Measurements from ENCODE around the gene SH3PXD2A.
A peak's percentile ranks its signal among the peaks of the same experiment; 100 is the strongest.

The SH3PXD2A gene

GRCh38 chr10:103854686-103855391 is 537 bp downstream of the SH3PXD2A start:
- H3K14ac ChIP-seq (ENCODE audit: low read length): peak overlapping the region; percentile 23
- H3K4me2 ChIP-seq (ENCODE audit: low read length): peak overlapping the region; percentile 91
- peak overlapping the region; percentile 5 for H3K18ac ChIP-seq (ENCODE audit: low read length)
- H3K9ac ChIP-seq (ENCODE audit: low read length): peak overlapping the region; percentile 36
- H2BK120ac ChIP-seq (ENCODE audit: insufficient read depth, low read length, poor library complexity): no peak overlapping the region
- H2AK5ac ChIP-seq (ENCODE audit: low read length): no peak overlapping the region
- H2BK5ac ChIP-seq (ENCODE audit: low read depth, low read length, poor library complexity): no peak overlapping the region
- no peak overlapping the region for H3K23ac ChIP-seq (ENCODE audit: low read length)
- H4K8ac ChIP-seq (ENCODE audit: low read depth, low read length): no peak overlapping the region
- H3K27ac ChIP-seq (ENCODE audit: low read depth, low read length): no peak overlapping the region
- peak in 1 of 2 donors; percentile 32 for DNase-seq
- H4K12ac ChIP-seq (ENCODE audit: low read depth, low read length): no peak overlapping the region
- H3K36me3 ChIP-seq (ENCODE audit: control insufficient read depth in 1 of 2, insufficient read depth in 2 of 2, low read length in 2 of 2): no peaks in the 10 kb centered on the region
- H2BK12ac ChIP-seq (ENCODE audit: low read length): no peak overlapping the region
- WGBS (ENCODE audit: extremely low coverage, insufficient coverage, insufficient read length): no CpG with 5 or more reads among the region's 53 CpGs
- peak overlapping the region; percentile 77 for H3K4me3 ChIP-seq (ENCODE audit: low read depth, low read length)
- H3K27me3 ChIP-seq (ENCODE audit: insufficient read depth, low read length): no peaks in the 10 kb centered on the region
- no peak overlapping the region for H4K91ac ChIP-seq (ENCODE audit: low read depth, low read length)
- peaks cover 2% of the 10 kb centered on the region for H3K79me1 ChIP-seq (ENCODE audit: low read length)
- peaks cover 5 to 16% of the 10 kb centered on the region in 2 experiments for H3K4me1 ChIP-seq (ENCODE audit: control insufficient read depth in 1 of 2, insufficient read depth in 2 of 2, low read length in 2 of 2)
- no peaks in the 10 kb centered on the region for H3K9me3 ChIP-seq (ENCODE audit: insufficient read depth, low read depth, low read length)
- peak overlapping the region; percentile 33 for H2AFZ ChIP-seq (ENCODE audit: insufficient read depth, low read length, poor library complexity)
- H3K79me2 ChIP-seq (ENCODE audit: control insufficient read depth, insufficient read depth, low read length, poor library complexity): peaks cover 2% of the 10 kb centered on the region
- H3K4ac ChIP-seq (ENCODE audit: low read depth, low read length): no peak overlapping the region

GRCh38 chr10:103854265-103854685 is 1.1 kb downstream of the SH3PXD2A start:
- Histone ChIP-seq H3K36me3 (ENCODE audit: control insufficient read depth in 1 of 2, insufficient read depth in 2 of 2, low read length in 2 of 2) (no peaks in the 10 kb centered on the region), H3K27me3 (ENCODE audit: insufficient read depth, low read length) (no peaks in the 10 kb centered on the region), H3K79me2 (ENCODE audit: control insufficient read depth, insufficient read depth, low read length, poor library complexity) (peaks cover 2% of the 10 kb centered on the region), H3K4ac (ENCODE audit: low read depth, low read length) (no peak overlapping the region), H3K27ac (ENCODE audit: low read depth, low read length) (no peak overlapping the region), H4K8ac (ENCODE audit: low read depth, low read length) (no peak overlapping the region), H2BK5ac (ENCODE audit: low read depth, low read length, poor library complexity) (no peak overlapping the region), H3K79me1 (ENCODE audit: low read length) (peaks cover 2% of the 10 kb centered on the region), H3K4me2 (ENCODE audit: low read length) (peak overlapping the region; percentile 91), H3K18ac (ENCODE audit: low read length) (no peak overlapping the region), H4K91ac (ENCODE audit: low read depth, low read length) (no peak overlapping the region), H3K9ac (ENCODE audit: low read length) (no peak overlapping the region), H4K12ac (ENCODE audit: low read depth, low read length) (no peak overlapping the region), H2AFZ (ENCODE audit: insufficient read depth, low read length, poor library complexity) (no peak overlapping the region), H3K23ac (ENCODE audit: low read length) (no peak overlapping the region), H3K4me3 (ENCODE audit: low read depth, low read length) (peak overlapping the region; percentile 23), H2AK5ac (ENCODE audit: low read length) (no peak overlapping the region), H2BK120ac (ENCODE audit: insufficient read depth, low read length, poor library complexity) (no peak overlapping the region), H3K14ac (ENCODE audit: low read length) (no peak overlapping the region), H2BK12ac (ENCODE audit: low read length) (no peak overlapping the region), H3K4me1 (ENCODE audit: control insufficient read depth in 1 of 2, insufficient read depth in 2 of 2, low read length in 2 of 2) (peaks cover 5 to 11% of the 10 kb centered on the region in 2 experiments), H3K9me3 (ENCODE audit: insufficient read depth, low read depth, low read length) (no peaks in the 10 kb centered on the region)
- no CpG with 5 or more reads among the region's 13 CpGs for WGBS (ENCODE audit: extremely low coverage, insufficient coverage, insufficient read length)
- no peak for DNase-seq

- H3K9me3 ChIP-seq (ENCODE audit: insufficient read depth, low read depth, low read length): no peaks in the 10 kb centered on the region
- no peak overlapping the region for H4K12ac ChIP-seq (ENCODE audit: low read depth, low read length)
- H3K23ac ChIP-seq (ENCODE audit: low read length): no peak overlapping the region
- H3K4me1 ChIP-seq (ENCODE audit: control insufficient read depth in 1 of 2, insufficient read depth in 2 of 2, low read length in 2 of 2): peaks cover 5 to 11% of the 10 kb centered on the region in 2 experiments
- H2AK5ac ChIP-seq (ENCODE audit: low read length): no peak overlapping the region
- no peak overlapping the region for H3K9ac ChIP-seq (ENCODE audit: low read length)
- H2BK5ac ChIP-seq (ENCODE audit: low read depth, low read length, poor library complexity): no peak overlapping the region
- H2BK12ac ChIP-seq (ENCODE audit: low read length): no peak overlapping the region
- H3K79me1 ChIP-seq (ENCODE audit: low read length): peaks cover 2% of the 10 kb centered on the region
- no peak overlapping the region for H4K8ac ChIP-seq (ENCODE audit: low read depth, low read length)
- no peak overlapping the region for H2AFZ ChIP-seq (ENCODE audit: insufficient read depth, low read length, poor library complexity)
- peak overlapping the region; percentile 91 for H3K4me2 ChIP-seq (ENCODE audit: low read length)
- WGBS (ENCODE audit: extremely low coverage, insufficient coverage, insufficient read length): no CpG with 5 or more reads among the region's 9 CpGs
- peaks cover 2% of the 10 kb centered on the region for H3K79me2 ChIP-seq (ENCODE audit: control insufficient read depth, insufficient read depth, low read length, poor library complexity)
- H3K27me3 ChIP-seq (ENCODE audit: insufficient read depth, low read length): no peaks in the 10 kb centered on the region
- H3K14ac ChIP-seq (ENCODE audit: low read length): no peak overlapping the region
- H4K91ac ChIP-seq (ENCODE audit: low read depth, low read length): no peak overlapping the region
- H3K4ac ChIP-seq (ENCODE audit: low read depth, low read length): no peak overlapping the region
- no peak overlapping the region for H2BK120ac ChIP-seq (ENCODE audit: insufficient read depth, low read length, poor library complexity)
- H3K27ac ChIP-seq (ENCODE audit: low read depth, low read length): no peak overlapping the region
- no peaks in the 10 kb centered on the region for H3K36me3 ChIP-seq (ENCODE audit: control insufficient read depth in 1 of 2, insufficient read depth in 2 of 2, low read length in 2 of 2)
- DNase-seq: no peak
- no peak overlapping the region for H3K18ac ChIP-seq (ENCODE audit: low read length)
- H3K4me3 ChIP-seq (ENCODE audit: low read depth, low read length): no peak overlapping the region
These were observed 1.7 kb downstream of the SH3PXD2A start for GRCh38 chr10:103853428-103854264.

- Histone ChIP-seq H3K9me3 (ENCODE audit: insufficient read depth, low read depth, low read length) (no peaks in the 10 kb centered on the region), H3K36me3 (ENCODE audit: control insufficient read depth in 1 of 2, insufficient read depth in 2 of 2, low read length in 2 of 2) (no peaks in the 10 kb centered on the region), H3K4me1 (ENCODE audit: control insufficient read depth in 1 of 2, insufficient read depth in 2 of 2, low read length in 2 of 2) (peaks cover 5 to 11% of the 10 kb centered on the region in 2 experiments), H4K91ac (ENCODE audit: low read depth, low read length) (no peak overlapping the region), H3K79me1 (ENCODE audit: low read length) (peaks cover 2% of the 10 kb centered on the region), H3K79me2 (ENCODE audit: control insufficient read depth, insufficient read depth, low read length, poor library complexity) (peaks cover 2% of the 10 kb centered on the region), H4K12ac (ENCODE audit: low read depth, low read length) (no peak overlapping the region), H4K8ac (ENCODE audit: low read depth, low read length) (no peak overlapping the region), H2BK12ac (ENCODE audit: low read length) (no peak overlapping the region), H2AK5ac (ENCODE audit: low read length) (no peak overlapping the region), H2BK120ac (ENCODE audit: insufficient read depth, low read length, poor library complexity) (no peak overlapping the region), H3K27me3 (ENCODE audit: insufficient read depth, low read length) (no peaks in the 10 kb centered on the region), H3K14ac (ENCODE audit: low read length) (no peak overlapping the region), H3K4me2 (ENCODE audit: low read length) (no peak overlapping the region), H3K9ac (ENCODE audit: low read length) (no peak overlapping the region), H3K4me3 (ENCODE audit: low read depth, low read length) (no peak overlapping the region), H3K18ac (ENCODE audit: low read length) (no peak overlapping the region), H2AFZ (ENCODE audit: insufficient read depth, low read length, poor library complexity) (no peak overlapping the region), H2BK5ac (ENCODE audit: low read depth, low read length, poor library complexity) (no peak overlapping the region), H3K23ac (ENCODE audit: low read length) (no peak overlapping the region), H3K4ac (ENCODE audit: low read depth, low read length) (no peak overlapping the region), H3K27ac (ENCODE audit: low read depth, low read length) (no peak overlapping the region)
- DNase-seq: no peak
- no CpG with 5 or more reads among the region's 7 CpGs for WGBS (ENCODE audit: extremely low coverage, insufficient coverage, insufficient read length)
These were observed 2.5 kb downstream of the SH3PXD2A start for GRCh38 chr10:103852856-103853255.

All from trophoblast cell (in vitro differentiated cells and primary cell).